GM12892 (cell line): Measurements from ENCODE around the gene ABAT.
"Not testable (repeated sequence)": the region's sequence is repeated elsewhere in the genome, so short reads cannot be mapped to it uniquely, and the experiment has no call there.

ENCODE experiments used
- POLR2A ChIP-seq: IDR thresholded peaks from 2 replicates; pipeline ENCODE4 v1.6.1; 2011; ENCODE audit warnings: low read depth, low read length, control low read depth
- POLR2AphosphoS5 ChIP-seq: IDR thresholded peaks from 2 replicates; pipeline ENCODE4 v1.6.1; 2011; ENCODE audit warnings: low read depth, low read length, control low read depth
- TAF1 ChIP-seq: IDR thresholded peaks from 2 replicates; pipeline ENCODE4 v1.6.1; 2011; ENCODE audit warnings: low read depth, mild to moderate bottlenecking, control low read depth, low read length, borderline replicate concordance

DNA sequence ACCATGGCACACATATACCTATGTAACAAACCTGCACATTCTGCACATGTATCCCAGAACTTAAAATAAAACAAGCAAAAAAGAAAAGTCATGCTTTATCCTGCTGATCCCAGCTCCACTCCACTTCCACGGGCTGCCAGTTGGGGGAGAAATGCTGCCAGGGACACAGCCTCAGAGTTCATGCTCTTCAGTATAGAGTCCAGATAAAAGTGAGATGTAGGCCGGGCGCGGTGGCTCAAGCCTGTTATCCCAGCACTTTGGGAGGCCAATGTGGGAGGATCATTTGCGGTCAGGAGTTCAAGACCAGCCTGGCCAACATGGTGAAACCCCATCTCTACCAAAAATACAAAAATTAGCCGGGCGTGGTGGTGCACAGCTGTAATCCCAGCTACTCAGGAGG lies 22.5 kb upstream of the ABAT start:
- TF ChIP-seq POLR2A, POLR2AphosphoS5, TAF1: not testable (repeated sequence)
